Aorta (tissue), 4 donors: ENCODE data around the gene ZC3H12A. TPM values are rescaled to one million over a fixed set of nuclear protein-coding genes. Genes with fewer than 3 reads are reported as not detected.

Experiments
- microRNA-seq, 2 donors: library from miRNA; unstranded; fragments of <30 nt; microRNA quantifications; one replicate each; pipeline ENCODE4 v1.2.0, GENCODE V29; 2020
- polyA plus RNA-seq, 2 donors: library from polyadenylated mRNA; stranded (reverse); fragments of 200-250 nt; gene quantifications; one replicate each; pipeline ENCODE4 v1.2.3, GENCODE V29; 2013
- total RNA-seq, 2 donors: library from RNA; stranded (reverse); fragmentation: NEBNext Ultra II Directional; extraction: Animal tissue kit (Norgen Biotek cat#: 25700); gene quantifications; one replicate each; pipeline ENCODE4 v1.2.1, GENCODE V29; 2021
- donor health status: healthy with polysubstance abuse.
- donor health status: Bipolar disorder and iron deficiency.
- donor health status: DM: no; HTN: no; CAD: no.
- donor health status: DM: yes; HTN: yes; CAD: no.

Gene ZC3H12A
- total and polyA plus RNA-seq, 4 donors, result 3.8 to 26.5 (median 11.6) TPM

Small RNA genes within 50 kb of the gene (microRNA-seq; reads per million reads assigned to microRNA genes)
- gene MIR5581 (0 to 0.60 reads per million in 2 donors), gene MIR6732 (0 to 0.60 reads per million in 2 donors)

Other genes starting within 250 kb of the ZC3H12A start
- gene MEAF6, start 40.2 kb downstream of the ZC3H12A start, total RNA-seq, result 10 to 100 TPM; 42.4 to 50.1 TPM
- 10 to 100 TPM; 50.7 to 54.1 TPM for gene MEAF6, start 40.2 kb downstream of the ZC3H12A start, polyA plus RNA-seq
- 10 to 100 TPM; 16.0 to 20.3 TPM for gene SNIP1, start 79.7 kb downstream of the ZC3H12A start, total RNA-seq
- 1 to 10 TPM; 4.8 to 6.1 TPM for gene SNIP1, start 79.7 kb downstream of the ZC3H12A start, polyA plus RNA-seq
- gene DNALI1, start 82.4 kb downstream of the ZC3H12A start, total RNA-seq, result 1 to 10 TPM; 5.1 to 6.2 TPM
- gene DNALI1, start 82.4 kb downstream of the ZC3H12A start, polyA plus RNA-seq, result 10 to 100 TPM in 1 of 2 donors, 1 to 10 TPM in 1; 6.9 to 21.2 TPM
- gene GNL2, start 121.4 kb downstream of the ZC3H12A start, total RNA-seq, result 10 to 100 TPM; 33.9 to 43.4 TPM
- gene GNL2, start 121.4 kb downstream of the ZC3H12A start, polyA plus RNA-seq, result 10 to 100 TPM; 38.3 to 47.4 TPM
- 1 to 10 TPM in 1 of 2 donors, not detected in 1; 1.2 TPM for gene RSPO1, start 160.3 kb downstream of the ZC3H12A start, total RNA-seq
- under 1 TPM in 1 of 2 donors, not detected in 1; 0.63 TPM for gene RSPO1, start 160.3 kb downstream of the ZC3H12A start, polyA plus RNA-seq
- 1 to 10 TPM in 1 of 2 donors, under 1 TPM in 1; 0.71 to 1.2 TPM for gene CDCA8, start 217.9 kb downstream of the ZC3H12A start, total RNA-seq
- gene CDCA8, start 217.9 kb downstream of the ZC3H12A start, polyA plus RNA-seq, result under 1 TPM; 0.56 to 0.88 TPM